Ammon's horn (tissue), 1 donor: ENCODE data around the gene STARD5.
"Not testable (repeated sequence)": the region's sequence is repeated elsewhere in the genome, so short reads cannot be mapped to it uniquely, and the experiment has no call there.

ENCODE experiments used
- DNase-seq: peaks from one replicate; pipeline ENCODE4 v3.0.0-alpha.2; 2016; ENCODE audit warnings: low spot score

Gene STARD5

GRCh38 chr15:81337241-81337640, 13.3 kb upstream of the STARD5 start:
- no peak for DNase-seq

- DNase-seq = no peak
Measured at GRCh38 chr15:81336568-81336967, 12.6 kb upstream of the STARD5 start.

- DNase-seq = no peak
Measured at GRCh38 chr15:81335631-81336030, 11.7 kb upstream of the STARD5 start.

- peak; percentile 38 for DNase-seq
Measured at GRCh38 chr15:81334768-81335435, 11.0 kb upstream of the STARD5 start.

- no peak for DNase-seq
Measured at GRCh38 chr15:81333363-81333762, 9.4 kb upstream of the STARD5 start.

GRCh38 chr15:81332326-81332725, 8.4 kb upstream of the STARD5 start:
- DNase-seq = no peak

- DNase-seq = no peak
Measured at GRCh38 chr15:81331600-81331999, 7.7 kb upstream of the STARD5 start.

GRCh38 chr15:81331141-81331540, 7.2 kb upstream of the STARD5 start:
- DNase-seq = not testable (repeated sequence)

- no peak for DNase-seq
Measured at GRCh38 chr15:81330366-81331090, 6.6 kb upstream of the STARD5 start.

GRCh38 chr15:81329446-81329845, 5.5 kb upstream of the STARD5 start:
- DNase-seq = no peak

GRCh38 chr15:81327516-81327915, 3.6 kb upstream of the STARD5 start:
- no peak for DNase-seq

GRCh38 chr15:81326466-81327212, 2.7 kb upstream of the STARD5 start:
- no peak for DNase-seq

GRCh38 chr15:81323559-81323943, 390 bp downstream of the STARD5 start:
- no peak for DNase-seq

GRCh38 chr15:81322676-81323253, 1.2 kb downstream of the STARD5 start:
- no peak for DNase-seq

GRCh38 chr15:81321667-81322066, 2.3 kb downstream of the STARD5 start:
- no peak for DNase-seq

GRCh38 chr15:81317642-81318017, 6.3 kb downstream of the STARD5 start:
- no peak for DNase-seq

GRCh38 chr15:81316267-81316666, 7.7 kb downstream of the STARD5 start:
- DNase-seq = no peak

GRCh38 chr15:81315452-81316175, 8.3 kb downstream of the STARD5 start:
- no peak for DNase-seq

GRCh38 chr15:81314378-81314777, 9.6 kb downstream of the STARD5 start:
- DNase-seq = no peak

- no peak for DNase-seq
Measured at GRCh38 chr15:81313686-81314085, 10.3 kb downstream of the STARD5 start.

- no peak for DNase-seq
Measured at GRCh38 chr15:81312790-81313543, 11.0 kb downstream of the STARD5 start.
